Bronchial epithelial cell (primary cell): Measurements from ENCODE around the gene SGCE. TPM values are rescaled to one million over a fixed set of nuclear protein-coding genes. Genes with fewer than 3 reads are reported as not detected.
A peak's percentile ranks its signal among the peaks of the same experiment; 100 is the strongest.

ENCODE experiments used
- DNase-seq: peaks from one replicate; pipeline ENCODE4 v3.0.0-alpha.2; 2010; ENCODE audit warnings: low read depth
- FAIRE-seq: peaks from 2 replicates; lab custom pipeline; 2011; peaks lifted over from hg19 to GRCh38; lab: Jason Lieb, UNC
- H3K27me3 ChIP-seq: 2 replicates; pipeline ENCODE4 v1.5.1; 2011; ENCODE audit warnings: low read length; ENCODE audit not compliant: control insufficient read depth, insufficient read depth
- H3K36me3 ChIP-seq: 2 replicates; pipeline ENCODE4 v1.5.1; 2011; ENCODE audit warnings: low read length; ENCODE audit not compliant: control insufficient read depth, insufficient read depth
- H3K4me3 ChIP-seq: 2 replicates; pipeline ENCODE4 v1.5.1; 2011; ENCODE audit warnings: mild to moderate bottlenecking, low read depth, low read length, control low read depth
- CTCF ChIP-seq: IDR thresholded peaks from 2 replicates; pipeline ENCODE4 v1.5.1; 2011; ENCODE audit warnings: mild to moderate bottlenecking, moderate library complexity, low read length, control low read depth, inconsistent platforms; ENCODE audit not compliant: insufficient read depth, severe bottlenecking
- total RNA-seq: library from RNA; depleted of rRNA; stranded (reverse); fragments of >200 nt; gene quantifications from 2 replicates; pipeline ENCODE4 v1.2.1, GENCODE V29; 2014

Gene SGCE
- total RNA-seq, 1 donor from 2014 or later = 20.0 TPM

GRCh38 chr7:94642838-94643653, 12.9 kb downstream of the SGCE start:
- peak; percentile 42 for DNase-seq
- no peak for FAIRE-seq
- no peak for TF ChIP-seq CTCF
- Histone ChIP-seq H3K27me3 (no peaks in the 10 kb centered on the region), H3K36me3 (no peaks in the 10 kb centered on the region), H3K4me3 (no peak overlapping the region)

GRCh38 chr7:94639384-94639783, 16.5 kb downstream of the SGCE start:
- no peak for TF ChIP-seq CTCF
- H3K4me3 ChIP-seq = no peak overlapping the region
- FAIRE-seq (no peak), DNase-seq (no peak)
- no peaks in the 10 kb centered on the region for H3K36me3 ChIP-seq
- H3K27me3 ChIP-seq = no peaks in the 10 kb centered on the region

GRCh38 chr7:94635687-94636086, 20.2 kb downstream of the SGCE start:
- TF ChIP-seq CTCF = no peak
- Histone ChIP-seq H3K4me3 (no peak overlapping the region), H3K36me3 (no peaks in the 10 kb centered on the region), H3K27me3 (no peaks in the 10 kb centered on the region)
- DNase-seq (no peak), FAIRE-seq (no peak)

GRCh38 chr7:94634502-94634901, 21.4 kb downstream of the SGCE start:
- H3K36me3 ChIP-seq = no peaks in the 10 kb centered on the region
- FAIRE-seq (no peak), DNase-seq (no peak)
- no peak overlapping the region for H3K4me3 ChIP-seq
- no peak for TF ChIP-seq CTCF
- no peaks in the 10 kb centered on the region for H3K27me3 ChIP-seq

GRCh38 chr7:94633687-94634086, 22.2 kb downstream of the SGCE start:
- DNase-seq (no peak), FAIRE-seq (no peak)
- no peaks in the 10 kb centered on the region for H3K27me3 ChIP-seq
- H3K4me3 ChIP-seq = no peak overlapping the region
- no peak for TF ChIP-seq CTCF
- no peaks in the 10 kb centered on the region for H3K36me3 ChIP-seq

GRCh38 chr7:94633014-94633341, 23.0 kb downstream of the SGCE start:
- FAIRE-seq (no peak), DNase-seq (no peak)
- Histone ChIP-seq H3K36me3 (no peaks in the 10 kb centered on the region), H3K27me3 (no peaks in the 10 kb centered on the region), H3K4me3 (no peak overlapping the region)
- TF ChIP-seq CTCF = no peak
